NCI-H2081 (cell line): ENCODE data around the gene ESF1.

Experiments used
- DNase-seq, 2 experiments: peaks; one replicate each; lab custom pipeline; 2025; lab: John Stamatoyannopoulos, UW

Gene ESF1

DNA sequence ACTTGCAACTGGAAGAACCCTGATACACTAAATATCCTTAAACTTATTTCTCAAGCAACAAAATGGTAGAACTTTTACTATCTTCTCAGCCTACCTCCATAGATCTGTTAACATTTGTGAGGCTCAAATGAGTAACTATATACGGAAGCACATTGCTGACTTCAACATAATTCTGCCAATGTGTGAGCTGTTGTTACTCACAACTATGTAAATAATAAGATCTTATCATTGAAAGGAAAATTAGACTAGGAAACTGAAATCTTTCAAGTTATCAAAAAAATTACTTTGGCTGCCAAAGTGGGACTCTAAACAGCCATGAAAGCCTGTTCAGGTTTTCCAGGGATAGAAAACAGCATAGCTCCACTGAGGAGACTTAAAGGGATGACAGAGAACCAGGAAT is 105.8 kb downstream of the ESF1 start:
- DNase-seq, result no peak

- DNase-seq, result no peak
Observed at GRCh38 chr20:13677241-13677640, 107.5 kb downstream of the ESF1 start.

GRCh38 chr20:13676682-13677081 is 108.0 kb downstream of the ESF1 start:
- no peak for DNase-seq

- no peak for DNase-seq
Observed at GRCh38 chr20:13672690-13673089, 112.0 kb downstream of the ESF1 start.

- DNase-seq, result no peak
Observed at GRCh38 chr20:13671916-13672378, 112.8 kb downstream of the ESF1 start.

- no peak for DNase-seq
Observed at GRCh38 chr20:13671512-13671911, 113.2 kb downstream of the ESF1 start.

DNA sequence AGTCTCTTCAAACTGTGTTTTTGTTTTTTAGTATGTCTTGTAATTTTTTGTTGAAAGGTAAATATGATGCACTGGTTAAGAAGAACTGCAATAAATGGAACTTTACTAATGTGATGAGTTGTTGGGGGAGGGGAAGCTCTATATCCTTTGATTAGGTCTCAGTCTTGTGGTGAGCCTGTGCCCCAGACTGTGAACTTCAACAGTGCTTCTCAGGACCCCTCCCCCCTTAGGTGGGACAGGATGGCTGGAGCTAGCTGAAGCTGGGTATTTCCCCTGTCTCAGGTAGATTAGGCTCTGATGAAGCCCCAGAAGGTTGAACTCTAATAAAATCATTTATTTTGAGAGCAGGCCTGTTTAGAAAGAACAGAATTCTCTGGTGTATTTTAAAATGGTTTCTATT is 114.6 kb downstream of the ESF1 start:
- no peak for DNase-seq

GRCh38 chr20:13665709-13666395 is 118.9 kb downstream of the ESF1 start:
- DNase-seq, result no peak
